Measurements from ENCODE around the gene NLGN2.

The NLGN2 gene

GRCh38 chr17:7414837-7415236 is 7.2 kb downstream of the NLGN2 start:
- no peak for DNase-seq (ENCODE audit: low read depth)

GRCh38 chr17:7415784-7416183 is 8.1 kb downstream of the NLGN2 start:
- DNase-seq (ENCODE audit: low read depth): no peak

- DNase-seq (ENCODE audit: low read depth): no peak
Observed at GRCh38 chr17:7416323-7416722, 8.7 kb downstream of the NLGN2 start.

DNA sequence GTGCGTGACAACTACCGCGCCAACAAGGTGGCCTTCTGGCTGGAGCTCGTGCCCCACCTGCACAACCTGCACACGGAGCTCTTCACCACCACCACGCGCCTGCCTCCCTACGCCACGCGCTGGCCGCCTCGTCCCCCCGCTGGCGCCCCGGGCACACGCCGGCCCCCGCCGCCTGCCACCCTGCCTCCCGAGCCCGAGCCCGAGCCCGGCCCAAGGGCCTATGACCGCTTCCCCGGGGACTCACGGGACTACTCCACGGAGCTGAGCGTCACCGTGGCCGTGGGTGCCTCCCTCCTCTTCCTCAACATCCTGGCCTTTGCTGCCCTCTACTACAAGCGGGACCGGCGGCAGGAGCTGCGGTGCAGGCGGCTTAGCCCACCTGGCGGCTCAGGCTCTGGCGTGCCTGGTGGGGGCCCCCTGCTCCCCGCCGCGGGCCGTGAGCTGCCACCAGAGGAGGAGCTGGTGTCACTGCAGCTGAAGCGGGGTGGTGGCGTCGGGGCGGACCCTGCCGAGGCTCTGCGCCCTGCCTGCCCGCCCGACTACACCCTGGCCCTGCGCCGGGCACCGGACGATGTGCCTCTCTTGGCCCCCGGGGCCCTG is 9.5 kb downstream of the NLGN2 start:
- no peak for DNase-seq (ENCODE audit: low read depth)

DNA sequence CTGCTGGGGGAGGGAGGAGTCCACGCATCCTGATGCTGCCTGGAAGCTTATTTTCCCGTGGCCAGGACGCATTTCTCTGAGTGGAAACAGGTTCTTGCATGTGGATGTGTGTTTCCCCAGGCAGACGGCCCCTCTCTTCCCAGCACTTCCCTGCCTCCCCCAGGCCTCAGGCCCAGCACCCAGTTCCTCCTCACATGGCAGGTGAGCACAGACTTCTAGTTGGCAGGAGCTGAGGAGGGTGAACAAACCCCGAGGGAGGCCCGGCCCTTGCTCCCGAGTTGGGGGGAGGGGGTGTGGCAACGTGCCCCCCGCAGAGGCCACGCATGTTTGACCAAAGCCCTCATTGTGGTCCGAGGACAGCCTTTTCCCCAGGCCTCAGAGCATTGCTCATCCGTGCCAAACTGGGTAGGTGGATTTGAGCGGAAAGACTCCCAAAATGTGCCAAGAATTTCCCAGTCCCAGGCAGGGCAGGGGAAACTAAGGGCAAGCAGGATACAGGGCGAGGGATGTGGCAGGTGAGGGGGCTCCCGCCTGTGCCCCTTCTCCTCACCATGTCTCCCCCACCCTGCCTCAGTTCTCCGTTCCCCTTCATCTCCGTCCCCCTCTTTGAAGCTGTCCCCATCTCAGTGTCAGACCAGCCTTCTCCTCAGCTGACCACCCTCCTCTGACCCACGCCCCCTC is 11.0 kb downstream of the NLGN2 start:
- no peak for DNase-seq (ENCODE audit: low read depth)

GRCh38 chr17:7419819-7420610 is 12.4 kb downstream of the NLGN2 start, which contains the start of gene SPEM1:
SPEM1 (plus strand) TSS chr17:7420324; CDS start chr17:7420385, 61 bp downstream.
- no peak for DNase-seq (ENCODE audit: low read depth)

- no peak for DNase-seq (ENCODE audit: low read depth)
Observed at GRCh38 chr17:7421186-7421585, 13.5 kb downstream of the NLGN2 start.

- no peak for DNase-seq (ENCODE audit: low read depth)
Observed at GRCh38 chr17:7423679-7424078, 16.0 kb downstream of the NLGN2 start.

DNA sequence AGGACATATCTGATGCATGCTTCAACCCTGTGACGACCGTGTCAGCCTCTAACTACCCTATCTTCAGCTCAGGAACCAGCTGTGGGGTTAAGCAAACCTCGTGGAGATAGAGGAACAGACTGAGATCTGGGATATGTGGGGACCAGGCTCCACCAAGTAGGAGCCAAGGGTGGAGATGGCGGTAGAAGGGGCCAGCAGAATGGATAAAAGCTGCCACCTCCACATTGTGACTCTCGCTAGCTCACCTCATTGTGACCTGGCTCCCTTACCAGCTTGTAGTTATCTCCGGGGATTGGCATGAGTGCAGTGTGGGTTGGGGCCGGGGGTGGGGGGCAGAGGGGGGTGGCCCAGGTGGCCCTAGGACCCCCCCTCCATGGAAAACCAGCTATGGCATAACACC is 17.7 kb downstream of the NLGN2 start, which contains the start of gene SPEM2:
SPEM2 (plus strand) TSS at position 301 of the 400 bp plus-strand sequence; CDS start at position 374, 73 bp downstream.
- no peak for DNase-seq (ENCODE audit: low read depth)

- no peak for DNase-seq (ENCODE audit: low read depth)
Observed at GRCh38 chr17:7425756-7426155, 18.1 kb downstream of the NLGN2 start.

- DNase-seq (ENCODE audit: low read depth): no peak
Observed at GRCh38 chr17:7426203-7426863, 18.7 kb downstream of the NLGN2 start.

GRCh38 chr17:7426896-7427489 is 19.3 kb downstream of the NLGN2 start:
- no peak for DNase-seq (ENCODE audit: low read depth)

DNA sequence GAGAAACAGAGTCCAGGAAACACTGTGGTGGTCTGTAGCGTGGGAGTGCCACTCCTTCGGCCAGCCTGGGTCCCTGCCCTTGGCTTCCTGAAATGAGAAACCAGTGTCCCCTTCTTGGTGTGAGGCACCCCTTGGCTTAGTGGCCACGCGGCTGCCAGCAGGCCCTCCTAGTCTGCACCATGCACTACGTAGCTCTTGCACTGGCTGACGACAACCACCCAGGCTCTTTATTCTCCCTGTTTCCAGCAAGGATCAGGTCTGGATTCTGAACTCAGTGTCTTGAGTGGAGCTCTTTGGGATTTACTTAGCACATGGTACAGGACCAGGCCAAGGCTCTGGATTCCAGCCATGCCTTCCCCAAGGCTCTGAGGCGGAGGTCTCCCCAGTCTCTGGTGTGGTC is 19.9 kb downstream of the NLGN2 start:
- DNase-seq (ENCODE audit: low read depth): no peak

DNA sequence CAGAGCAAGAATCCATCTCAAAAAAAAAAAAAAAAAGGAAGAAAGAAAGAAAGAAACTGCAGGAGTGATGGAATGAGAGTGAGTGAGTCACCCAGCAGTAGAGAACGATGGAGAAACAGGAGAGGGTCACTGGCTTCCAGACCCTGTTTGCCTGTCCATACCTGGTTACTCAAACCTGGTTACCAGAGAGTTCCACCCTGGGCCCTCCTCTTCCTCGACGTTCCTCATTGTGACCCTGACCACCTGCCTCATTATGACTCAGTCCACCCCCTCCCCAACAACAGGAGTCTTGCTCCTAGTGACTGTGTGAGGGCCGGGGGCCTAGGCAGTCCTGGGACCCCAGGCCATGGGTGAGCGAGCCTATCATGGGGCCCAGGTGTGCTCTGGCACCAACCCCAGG is 20.9 kb downstream of the NLGN2 start, which contains the start of gene SPEM3:
SPEM3 (plus strand) TSS at position 301 of the 400 bp plus-strand sequence; CDS start at position 347, 46 bp downstream.
- no peak for DNase-seq (ENCODE audit: low read depth)

GRCh38 chr17:7429722-7430121 is 22.1 kb downstream of the NLGN2 start:
- no peak for DNase-seq (ENCODE audit: low read depth)

DNA sequence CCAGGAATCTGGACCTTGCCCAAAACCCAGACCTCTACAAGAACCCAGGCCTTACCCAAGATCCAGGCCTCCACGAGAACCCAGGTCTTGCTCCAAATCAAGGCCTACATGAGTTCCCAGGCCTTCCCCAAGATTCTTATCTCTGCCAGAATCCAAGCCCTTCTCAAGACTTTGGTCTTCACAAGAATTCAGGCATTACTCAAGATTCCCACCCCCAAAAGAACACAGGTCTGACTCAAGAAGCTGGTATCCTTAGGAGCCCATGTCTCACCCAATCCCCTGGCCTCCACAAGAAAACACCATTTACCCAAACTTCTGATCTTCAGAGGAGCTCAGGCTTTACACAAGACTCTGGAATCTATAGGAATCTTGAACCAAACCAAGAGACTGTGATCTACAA is 23.6 kb downstream of the NLGN2 start:
- DNase-seq (ENCODE audit: low read depth): no peak

DNA sequence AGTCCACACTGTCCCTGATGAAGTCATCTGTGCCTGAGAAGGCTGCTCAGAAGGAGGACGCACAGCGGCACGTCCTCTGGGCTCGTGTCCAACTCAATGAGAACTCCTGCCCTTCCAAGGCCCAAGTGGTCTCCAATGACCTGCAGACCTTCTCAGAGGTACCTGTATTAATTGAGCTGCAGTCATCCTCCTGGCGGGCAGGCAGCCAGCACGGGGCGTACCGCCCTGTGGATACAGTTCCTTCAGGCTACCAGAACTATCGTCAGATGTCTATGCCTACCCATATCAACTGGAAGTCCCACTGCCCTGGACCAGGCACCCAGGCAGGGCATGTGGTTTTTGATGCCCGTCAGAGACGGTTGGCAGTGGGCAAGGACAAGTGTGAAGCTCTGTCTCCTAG is 24.7 kb downstream of the NLGN2 start:
- no peak for DNase-seq (ENCODE audit: low read depth)

- DNase-seq (ENCODE audit: low read depth): peak; percentile 21
Observed at GRCh38 chr17:7435676-7436555, 28.3 kb downstream of the NLGN2 start.

DNA sequence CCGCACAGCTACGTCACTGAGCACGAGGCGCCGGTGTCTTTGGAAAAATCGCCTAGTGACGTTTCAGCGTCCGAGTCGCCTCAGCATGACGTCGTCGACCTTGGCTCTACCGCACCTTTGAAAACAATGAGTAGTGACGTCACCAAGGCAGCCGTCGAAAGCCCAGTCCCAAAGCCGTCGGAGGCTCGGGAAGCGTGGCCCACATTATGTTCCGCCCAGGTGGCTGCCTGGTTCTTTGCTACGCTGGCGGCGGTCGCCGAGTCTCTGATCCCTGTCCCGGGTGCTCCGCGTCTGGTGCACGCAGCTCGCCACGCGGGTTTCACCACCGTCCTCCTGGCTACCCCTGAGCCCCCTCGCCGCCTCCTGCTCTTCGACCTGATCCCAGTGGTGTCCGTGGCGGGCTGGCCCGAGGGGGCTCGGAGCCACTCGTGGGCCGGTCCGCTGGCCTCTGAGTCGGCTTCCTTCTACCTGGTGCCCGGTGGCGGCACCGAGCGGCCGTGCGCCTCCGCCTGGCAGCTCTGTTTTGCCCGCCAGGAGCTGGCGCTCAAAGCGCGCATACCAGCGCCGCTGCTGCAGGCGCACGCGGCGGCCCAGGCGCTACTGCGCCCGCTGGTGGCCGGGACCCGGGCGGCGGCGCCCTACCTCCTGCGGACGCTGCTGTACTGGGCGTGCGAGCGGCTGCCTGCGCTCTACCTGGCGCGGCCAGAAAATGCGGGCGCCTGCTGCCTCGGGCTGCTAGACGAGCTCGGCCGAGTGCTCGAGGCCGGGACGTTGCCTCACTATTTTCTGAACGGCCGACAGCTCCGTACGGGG is 29.1 kb downstream of the NLGN2 start:
- DNase-seq (ENCODE audit: low read depth): peak; percentile 63

DNA sequence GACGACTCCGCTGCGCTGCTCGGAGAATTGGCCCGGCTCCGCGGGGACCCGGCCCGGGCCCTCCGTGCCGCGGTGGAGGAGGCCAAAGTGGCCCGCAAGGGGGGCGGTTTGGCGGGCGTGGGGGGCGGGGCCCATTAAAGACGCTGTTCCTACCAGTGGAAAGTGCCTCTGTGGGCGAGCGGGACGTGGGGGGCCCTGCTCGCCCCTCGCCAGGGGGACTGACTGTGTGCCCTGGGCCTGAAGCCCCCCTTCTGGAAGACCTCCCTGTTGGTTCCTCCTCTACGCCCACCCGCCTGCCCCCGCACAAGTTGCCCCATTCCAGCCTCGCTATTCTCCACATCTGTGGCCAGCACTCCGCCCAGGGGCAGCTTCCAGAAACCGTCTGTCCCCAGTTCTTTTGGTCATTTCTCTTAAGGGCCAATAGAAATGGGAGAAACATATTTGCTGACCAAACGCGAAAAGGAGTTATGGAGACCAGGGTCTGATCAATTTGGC is 29.8 kb downstream of the NLGN2 start:
- no peak for DNase-seq (ENCODE audit: low read depth)
